Duodenal mucosa (tissue), 2 donors: ENCODE measurements around the gene ANTXR1.

Source experiments
- H3K27ac ChIP-seq: one replicate; pipeline ENCODE4 v1.7.0; 2013; ENCODE audit warnings: low read depth, low read length
- H3K27me3 ChIP-seq, 2 donors: one replicate each; pipeline ENCODE4 v1.7.0; 2013; ENCODE audit warnings: low read length in 2 of 2, control low read depth in 1 of 2; ENCODE audit not compliant: insufficient read depth in 2 of 2, control insufficient read depth in 1 of 2
- H3K36me3 ChIP-seq, 2 donors: one replicate each; pipeline ENCODE4 v1.7.0; 2013; ENCODE audit warnings: low read length in 2 of 2, control low read depth in 1 of 2; ENCODE audit not compliant: insufficient read depth in 2 of 2, control insufficient read depth in 1 of 2
- H3K4me1 ChIP-seq, 2 donors: one replicate each; pipeline ENCODE4 v1.7.0; 2013; ENCODE audit warnings: low read length in 2 of 2, control low read depth in 1 of 2; ENCODE audit not compliant: insufficient read depth in 2 of 2, control insufficient read depth in 1 of 2
- H3K4me3 ChIP-seq, 2 donors: one replicate each; pipeline ENCODE4 v1.7.0; 2013; ENCODE audit warnings: low read length in 2 of 2, low read depth in 1 of 2
- H3K9ac ChIP-seq, 2 donors: one replicate each; pipeline ENCODE4 v1.7.0; 2013; ENCODE audit warnings: low read length in 2 of 2, low read depth in 1 of 2
- H3K9me3 ChIP-seq, 2 donors: one replicate each; pipeline ENCODE4 v1.7.0; 2013; ENCODE audit warnings: low read length in 2 of 2, control low read depth in 1 of 2; ENCODE audit not compliant: control insufficient read depth in 1 of 2

The ANTXR1 gene

GRCh38 chr2:69103419-69103818 is 90.4 kb downstream of the ANTXR1 start:
- Histone ChIP-seq H3K4me1 (no peaks in the 10 kb centered on the region), H3K9me3 (no peaks in the 10 kb centered on the region), H3K27ac (no peak overlapping the region), H3K36me3 (no peaks in the 10 kb centered on the region), H3K4me3 (no peak overlapping the region), H3K9ac (no peak overlapping the region), H3K27me3 (peaks cover 0 to 2% of the 10 kb centered on the region in 2 donors)

GRCh38 chr2:69104261-69104660 is 91.3 kb downstream of the ANTXR1 start:
- no peak overlapping the region for H3K27ac ChIP-seq

GRCh38 chr2:69109255-69109654 is 96.3 kb downstream of the ANTXR1 start:
- Histone ChIP-seq H3K4me1 (no peaks in the 10 kb centered on the region), H3K27me3 (peaks cover 0 to 2% of the 10 kb centered on the region in 2 donors), H3K9ac (no peak overlapping the region), H3K9me3 (no peaks in the 10 kb centered on the region), H3K4me3 (no peak overlapping the region), H3K36me3 (no peaks in the 10 kb centered on the region), H3K27ac (no peak overlapping the region)

More at GRCh38 chr2:69104261-69104660, 91.3 kb downstream of the ANTXR1 start:
- Histone ChIP-seq H3K4me3 (no peak overlapping the region), H3K27me3 (peaks cover 0 to 2% of the 10 kb centered on the region in 2 donors), H3K36me3 (no peaks in the 10 kb centered on the region), H3K9ac (no peak overlapping the region), H3K4me1 (no peaks in the 10 kb centered on the region), H3K9me3 (no peaks in the 10 kb centered on the region)

GRCh38 chr2:69111076-69111475 is 98.1 kb downstream of the ANTXR1 start:
- Histone ChIP-seq H3K36me3 (no peaks in the 10 kb centered on the region), H3K27me3 (peaks cover 0 to 2% of the 10 kb centered on the region in 2 donors), H3K27ac (no peak overlapping the region), H3K4me3 (no peak overlapping the region), H3K9ac (no peak overlapping the region), H3K9me3 (no peaks in the 10 kb centered on the region), H3K4me1 (no peaks in the 10 kb centered on the region)

GRCh38 chr2:69113627-69114026 is 100.6 kb downstream of the ANTXR1 start:
- Histone ChIP-seq H3K9ac (no peak overlapping the region), H3K4me1 (no peaks in the 10 kb centered on the region), H3K36me3 (no peaks in the 10 kb centered on the region), H3K4me3 (no peak overlapping the region), H3K27ac (no peak overlapping the region), H3K27me3 (no peaks in the 10 kb centered on the region), H3K9me3 (no peaks in the 10 kb centered on the region)

GRCh38 chr2:69114534-69114933 is 101.6 kb downstream of the ANTXR1 start:
- Histone ChIP-seq H3K4me3 (no peak overlapping the region), H3K27me3 (no peaks in the 10 kb centered on the region), H3K27ac (no peak overlapping the region), H3K4me1 (no peaks in the 10 kb centered on the region), H3K36me3 (no peaks in the 10 kb centered on the region), H3K9ac (no peak overlapping the region), H3K9me3 (no peaks in the 10 kb centered on the region)

- H3K27ac ChIP-seq: no peak overlapping the region
- no peaks in the 10 kb centered on the region for H3K27me3 ChIP-seq
- H3K4me3 ChIP-seq: no peak overlapping the region
- H3K9ac ChIP-seq: no peak overlapping the region
- no peaks in the 10 kb centered on the region for H3K9me3 ChIP-seq
- no peaks in the 10 kb centered on the region for H3K4me1 ChIP-seq
- no peaks in the 10 kb centered on the region for H3K36me3 ChIP-seq
Observed at GRCh38 chr2:69116438-69116837, 103.5 kb downstream of the ANTXR1 start.

- no peaks in the 10 kb centered on the region for H3K9me3 ChIP-seq
- H3K36me3 ChIP-seq: no peaks in the 10 kb centered on the region
- no peak overlapping the region for H3K9ac ChIP-seq
- no peaks in the 10 kb centered on the region for H3K27me3 ChIP-seq
- H3K27ac ChIP-seq: peak overlapping the region; percentile 28
- no peak overlapping the region for H3K4me3 ChIP-seq
- H3K4me1 ChIP-seq: no peaks in the 10 kb centered on the region
Observed at GRCh38 chr2:69118609-69119008, 105.6 kb downstream of the ANTXR1 start.

- no peak overlapping the region for H3K4me3 ChIP-seq
- H3K27ac ChIP-seq: no peak overlapping the region
- H3K9ac ChIP-seq: no peak overlapping the region
- H3K36me3 ChIP-seq: no peaks in the 10 kb centered on the region
- no peaks in the 10 kb centered on the region for H3K27me3 ChIP-seq
- H3K4me1 ChIP-seq: no peaks in the 10 kb centered on the region
- no peaks in the 10 kb centered on the region for H3K9me3 ChIP-seq
Observed at GRCh38 chr2:69119104-69119894, 106.3 kb downstream of the ANTXR1 start.

- H3K4me3 ChIP-seq: no peak overlapping the region
- H3K9ac ChIP-seq: no peak overlapping the region
- H3K9me3 ChIP-seq: no peaks in the 10 kb centered on the region
- no peaks in the 10 kb centered on the region for H3K27me3 ChIP-seq
- H3K4me1 ChIP-seq: no peaks in the 10 kb centered on the region
- H3K36me3 ChIP-seq: peaks cover 0 to 2% of the 10 kb centered on the region in 2 donors
- H3K27ac ChIP-seq: no peak overlapping the region
Observed at GRCh38 chr2:69122271-69122670, 109.3 kb downstream of the ANTXR1 start.
